Cardiac muscle cell (in vitro differentiated cells and primary cell): ENCODE data around the gene GRID1. TPM values are rescaled to one million over a fixed set of nuclear protein-coding genes. Genes with fewer than 3 reads are reported as not detected.

ENCODE experiments used
- DNase-seq, 2 donors: peaks; one replicate each; pipeline versions ENCODE4 v3.0.0 to v3.0.0-alpha.2; 2010 to 2017; ENCODE audit warnings: low read depth in 1 of 2, low spot score in 1 of 2
- H3K27ac ChIP-seq: fragments of 200-600 bp; sonication (generic); 2 replicates; pipeline ENCODE4 v1.5.1; 2016
- H3K27me3 ChIP-seq: fragments of 200-600 bp; sonication (generic); 2 replicates; pipeline ENCODE4 v1.6.0; 2016; ENCODE audit warnings: control low read depth
- H3K36me3 ChIP-seq: fragments of 200-600 bp; sonication (generic); 2 replicates; pipeline ENCODE4 v1.5.1; 2016; ENCODE audit warnings: control low read depth
- H3K4me1 ChIP-seq: fragments of 200-600 bp; sonication (generic); 2 replicates; pipeline ENCODE4 v1.8.1; 2017; ENCODE audit warnings: low read depth, mild to moderate bottlenecking, mixed run types
- H3K4me3 ChIP-seq: fragments of 200-600 bp; sonication (generic); 2 replicates; pipeline ENCODE4 v1.5.1; 2016; ENCODE audit warnings: mild to moderate bottlenecking
- H3K9me3 ChIP-seq: fragments of 200-600 bp; sonication (generic); 2 replicates; pipeline ENCODE4 v1.5.1; 2017; ENCODE audit warnings: low read depth, mild to moderate bottlenecking, control low read depth
- CTCF ChIP-seq: IDR thresholded peaks from 2 replicates; pipeline ENCODE4 v1.5.1; 2012; ENCODE audit warnings: low read depth, mild to moderate bottlenecking, low read length
- polyA plus RNA-seq: library from polyadenylated mRNA; unstranded; fragments of >200 nt; fragmentation: Nextera tagmentation; extraction: Ambion mirVana; gene quantifications from 2 replicates; pipeline ENCODE4 v1.2.1, GENCODE V29; 2016
- total RNA-seq: library from RNA; depleted of rRNA; stranded (reverse); fragments of >200 nt; gene quantifications from 2 replicates; pipeline ENCODE4 v1.2.3, GENCODE V29; 2016

The GRID1 gene
- total and polyA plus RNA-seq, 2 experiments from 2014 or later = 1.5 to 1.6 TPM

DNA sequence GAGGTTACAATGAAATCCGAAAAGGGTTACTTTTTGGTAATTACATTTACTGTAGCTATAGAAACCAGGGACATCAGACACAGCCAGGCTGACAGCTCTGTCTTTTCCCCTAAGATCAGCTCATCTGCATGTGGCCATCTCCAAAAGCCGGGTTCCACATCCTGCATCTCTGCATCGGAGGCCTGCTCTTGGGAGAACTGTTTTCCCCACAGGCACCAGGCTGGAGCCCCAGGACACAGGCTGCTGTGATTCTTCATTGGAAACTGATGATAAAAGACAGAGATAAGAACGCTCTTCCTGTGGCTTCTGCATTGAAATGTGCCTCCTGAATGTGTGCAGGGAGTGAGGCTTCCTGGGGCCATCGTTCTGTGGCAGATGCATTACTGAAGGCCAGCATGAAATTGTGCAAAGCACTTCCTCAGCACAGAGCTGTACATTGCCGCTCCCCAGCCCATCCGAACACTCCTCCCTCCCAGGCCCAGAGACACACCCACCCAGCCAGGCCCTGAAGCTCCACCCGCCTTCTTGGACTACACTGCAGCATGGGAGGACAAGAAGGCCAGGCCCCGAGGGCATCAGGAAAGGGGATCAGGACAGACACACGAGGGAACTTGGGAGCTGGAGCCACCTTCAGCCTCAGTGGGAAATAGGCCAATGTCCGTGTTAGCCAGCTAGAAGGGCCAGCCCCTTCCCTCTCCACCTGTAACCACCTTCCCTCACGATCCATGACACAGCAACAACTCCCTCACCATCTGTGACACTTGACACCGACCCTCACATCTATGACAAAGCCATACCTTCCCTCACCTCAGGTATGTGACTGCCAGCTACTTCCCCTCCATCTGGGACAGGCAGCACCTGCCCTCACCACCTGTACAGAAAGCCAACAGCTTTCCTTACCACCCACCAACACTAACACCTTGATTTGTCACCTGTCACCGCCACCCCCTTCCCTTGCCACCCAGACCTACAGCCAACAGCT, 113.2 kb downstream of the GRID1 start:
- TF ChIP-seq CTCF = no peak
- H3K4me1 ChIP-seq = no peaks in the 10 kb centered on the region
- H3K36me3 ChIP-seq = no peaks in the 10 kb centered on the region
- H3K27ac ChIP-seq = no peak overlapping the region
- no peaks in the 10 kb centered on the region for H3K27me3 ChIP-seq
- DNase-seq = no peak
- H3K9me3 ChIP-seq = no peaks in the 10 kb centered on the region
- H3K4me3 ChIP-seq = no peak overlapping the region

DNA sequence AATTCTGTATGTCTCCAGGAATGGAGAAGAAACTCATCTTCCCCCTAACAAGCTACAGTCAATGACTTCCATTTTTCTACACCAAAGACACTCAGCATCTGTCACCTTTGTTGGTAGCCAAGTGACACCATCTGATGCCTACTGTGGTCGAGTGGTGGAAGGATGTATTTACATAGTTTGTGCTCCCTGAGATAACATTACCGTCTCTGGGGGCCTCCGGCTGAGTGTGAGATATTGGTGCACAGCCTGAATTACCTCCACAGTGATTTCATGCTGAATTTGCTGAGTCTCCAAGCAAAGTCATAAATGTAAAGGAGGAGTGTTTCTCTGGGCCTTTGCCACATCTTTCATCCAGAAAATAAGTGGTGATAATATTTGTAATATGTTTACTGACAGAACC, 114.0 kb downstream of the GRID1 start:
- Histone ChIP-seq H3K4me1 (no peaks in the 10 kb centered on the region), H3K36me3 (no peaks in the 10 kb centered on the region), H3K4me3 (no peak overlapping the region), H3K27ac (no peak overlapping the region), H3K9me3 (no peaks in the 10 kb centered on the region), H3K27me3 (no peaks in the 10 kb centered on the region)
- no peak for DNase-seq
- no peak for TF ChIP-seq CTCF

GRCh38 chr10:86252079-86252478, 114.5 kb downstream of the GRID1 start:
- no peak for TF ChIP-seq CTCF
- no peak for DNase-seq
- no peak overlapping the region for H3K27ac ChIP-seq

GRCh38 chr10:86251426-86251825, 115.2 kb downstream of the GRID1 start:
- H3K9me3 ChIP-seq = no peaks in the 10 kb centered on the region
- H3K27ac ChIP-seq = no peak overlapping the region
- no peak for TF ChIP-seq CTCF
- DNase-seq = no peak
- no peaks in the 10 kb centered on the region for H3K36me3 ChIP-seq
- H3K4me1 ChIP-seq = no peaks in the 10 kb centered on the region
- H3K27me3 ChIP-seq = no peaks in the 10 kb centered on the region
- no peak overlapping the region for H3K4me3 ChIP-seq

More at GRCh38 chr10:86252079-86252478, 114.5 kb downstream of the GRID1 start:
- no peaks in the 10 kb centered on the region for H3K36me3 ChIP-seq
- no peaks in the 10 kb centered on the region for H3K27me3 ChIP-seq
- H3K4me1 ChIP-seq = no peaks in the 10 kb centered on the region
- no peaks in the 10 kb centered on the region for H3K9me3 ChIP-seq
- H3K4me3 ChIP-seq = no peak overlapping the region

- Histone ChIP-seq H3K27ac (no peak overlapping the region), H3K4me3 (no peak overlapping the region), H3K27me3 (no peaks in the 10 kb centered on the region), H3K4me1 (no peaks in the 10 kb centered on the region), H3K9me3 (no peaks in the 10 kb centered on the region), H3K36me3 (no peaks in the 10 kb centered on the region)
- no peak for TF ChIP-seq CTCF
- DNase-seq = no peak
Measured at GRCh38 chr10:86250399-86250798, 116.2 kb downstream of the GRID1 start.
